ENCODE results near the gene ANKRD28. TPM values are rescaled to one million over a fixed set of nuclear protein-coding genes. Genes with fewer than 3 reads are reported as not detected.
"Not testable (repeated sequence)": the region's sequence is repeated elsewhere in the genome, so short reads cannot be mapped to it uniquely, and the experiment has no call there.

Gene ANKRD28
- total and polyA plus RNA-seq, 2 donors from 2014 or later = 9.8 to 72.4 TPM

- FAIRE-seq = no peak
- TF ChIP-seq CTCF (IDR thresholded peaks at IDR 0.05; ENCODE audit: borderline replicate concordance, extremely low read depth, insufficient read depth) = no peak
- intact Hi-C loops (cut with DNase I) = no loop called here
These were observed 47.7 kb upstream of the ANKRD28 start for GRCh38 chr3:15845475-15845874.

GRCh38 chr3:15844889-15845288 lies 47.1 kb upstream of the ANKRD28 start:
- peaks cover 0 to 2% (median 0%) of the 10 kb centered on the region in 3 donors for H3K4me1 ChIP-seq (ENCODE audit: control insufficient read depth in 2 of 3, insufficient read depth in 2 of 3, low read depth in 1 of 3, low read length in 3 of 3)
- FAIRE-seq = no peak
- no peaks in the 10 kb centered on the region for H3K36me3 ChIP-seq (ENCODE audit: control insufficient read depth in 2 of 3, insufficient read depth in 3 of 3, low read length in 3 of 3)
- no peaks in the 10 kb centered on the region for H3K27me3 ChIP-seq (ENCODE audit: control insufficient read depth, insufficient read depth, low read length)
- no peak for DNase-seq
- H3K9ac ChIP-seq (ENCODE audit: low read length in 3 of 3) = no peak overlapping the region
- no peak overlapping the region for H3K4me3 ChIP-seq (ENCODE audit: low read length in 3 of 3)
- no peaks in the 10 kb centered on the region for H3K9me3 ChIP-seq (ENCODE audit: control insufficient read depth in 2 of 3, insufficient read depth in 1 of 3, low read length in 3 of 3)
- TF ChIP-seq CTCF (IDR thresholded peaks at IDR 0.05; ENCODE audit: borderline replicate concordance, extremely low read depth, insufficient read depth) = no peak
- intact Hi-C loops (cut with DNase I) = no loop called here
- H3K27ac ChIP-seq (ENCODE audit: low read depth in 2 of 2, low read length in 2 of 2) = no peak overlapping the region

More at GRCh38 chr3:15845475-15845874, 47.7 kb upstream of the ANKRD28 start:
- peaks cover 0 to 2% (median 0%) of the 10 kb centered on the region in 3 donors for H3K4me1 ChIP-seq (ENCODE audit: control insufficient read depth in 2 of 3, insufficient read depth in 2 of 3, low read depth in 1 of 3, low read length in 3 of 3)
- H3K9ac ChIP-seq (ENCODE audit: low read length in 3 of 3) = no peak overlapping the region
- DNase-seq = no peak
- no peaks in the 10 kb centered on the region for H3K27me3 ChIP-seq (ENCODE audit: control insufficient read depth, insufficient read depth, low read length)
- no peak overlapping the region for H3K27ac ChIP-seq (ENCODE audit: low read depth in 2 of 2, low read length in 2 of 2)
- H3K36me3 ChIP-seq (ENCODE audit: control insufficient read depth in 2 of 3, insufficient read depth in 3 of 3, low read length in 3 of 3) = no peaks in the 10 kb centered on the region
- no peaks in the 10 kb centered on the region for H3K9me3 ChIP-seq (ENCODE audit: control insufficient read depth in 2 of 3, insufficient read depth in 1 of 3, low read length in 3 of 3)
- H3K4me3 ChIP-seq (ENCODE audit: low read length in 3 of 3) = no peak overlapping the region

- H3K4me3 ChIP-seq (ENCODE audit: low read length in 3 of 3); H3K27ac ChIP-seq (ENCODE audit: low read depth in 2 of 2, low read length in 2 of 2); H3K9ac ChIP-seq (ENCODE audit: low read length in 3 of 3); H3K9me3 ChIP-seq (ENCODE audit: control insufficient read depth in 2 of 3, insufficient read depth in 1 of 3, low read length in 3 of 3); FAIRE-seq; H3K4me1 ChIP-seq (ENCODE audit: control insufficient read depth in 2 of 3, insufficient read depth in 2 of 3, low read depth in 1 of 3, low read length in 3 of 3); intact Hi-C loops (cut with DNase I); DNase-seq; H3K36me3 ChIP-seq (ENCODE audit: control insufficient read depth in 2 of 3, insufficient read depth in 3 of 3, low read length in 3 of 3); H3K27me3 ChIP-seq (ENCODE audit: control insufficient read depth, insufficient read depth, low read length): not testable (repeated sequence)
These were observed 43.6 kb upstream of the ANKRD28 start for GRCh38 chr3:15841091-15841973.

- H3K27ac ChIP-seq (ENCODE audit: low read depth in 2 of 2, low read length in 2 of 2) = no peak overlapping the region
- no peak for FAIRE-seq
These were observed 41.8 kb upstream of the ANKRD28 start for GRCh38 chr3:15839568-15839967.

More at GRCh38 chr3:15839568-15839967, 41.8 kb upstream of the ANKRD28 start:
- no peaks in the 10 kb centered on the region for H3K36me3 ChIP-seq (ENCODE audit: control insufficient read depth in 2 of 3, insufficient read depth in 3 of 3, low read length in 3 of 3)
- DNase-seq = no peak
- H3K9ac ChIP-seq (ENCODE audit: low read length in 3 of 3) = no peak overlapping the region
- no peak overlapping the region for H3K4me3 ChIP-seq (ENCODE audit: low read length in 3 of 3)
- intact Hi-C loops (cut with DNase I) = no loop called here
- TF ChIP-seq CTCF (IDR thresholded peaks at IDR 0.05; ENCODE audit: borderline replicate concordance, extremely low read depth, insufficient read depth) = no peak
- H3K4me1 ChIP-seq (ENCODE audit: control insufficient read depth in 2 of 3, insufficient read depth in 2 of 3, low read depth in 1 of 3, low read length in 3 of 3) = no peaks in the 10 kb centered on the region
- H3K27me3 ChIP-seq (ENCODE audit: control insufficient read depth, insufficient read depth, low read length) = no peaks in the 10 kb centered on the region
- H3K9me3 ChIP-seq (ENCODE audit: control insufficient read depth in 2 of 3, insufficient read depth in 1 of 3, low read length in 3 of 3) = no peaks in the 10 kb centered on the region

Measured in kidney (tissue), 14 donors.